Retina (tissue), 1 donor: Measurements from ENCODE around the gene LRTM2.

Source experiments
- DNase-seq: peaks from one replicate; pipeline ENCODE4 v3.0.0-alpha.2; 2016

LRTM2 gene

DNA sequence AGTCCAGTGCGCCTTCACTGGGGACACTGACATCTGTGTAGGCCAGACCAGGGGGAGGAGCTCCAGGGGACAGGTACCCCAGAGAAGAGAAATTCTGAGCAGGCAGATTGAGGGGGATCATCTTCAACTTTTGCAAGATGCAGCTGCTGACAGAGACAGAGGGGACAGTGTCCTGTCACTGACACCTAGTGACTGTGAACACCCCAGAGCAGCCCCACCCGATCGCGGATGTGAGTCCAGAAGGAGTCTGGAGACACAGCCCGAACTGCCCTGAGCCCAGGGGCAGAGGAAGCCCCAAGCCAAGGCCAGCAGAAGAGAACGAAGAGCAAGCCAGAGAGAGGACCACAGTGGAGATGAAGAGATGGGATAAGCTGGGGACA lies 21.7 kb upstream of the LRTM2 start:
- DNase-seq, result no peak

DNA sequence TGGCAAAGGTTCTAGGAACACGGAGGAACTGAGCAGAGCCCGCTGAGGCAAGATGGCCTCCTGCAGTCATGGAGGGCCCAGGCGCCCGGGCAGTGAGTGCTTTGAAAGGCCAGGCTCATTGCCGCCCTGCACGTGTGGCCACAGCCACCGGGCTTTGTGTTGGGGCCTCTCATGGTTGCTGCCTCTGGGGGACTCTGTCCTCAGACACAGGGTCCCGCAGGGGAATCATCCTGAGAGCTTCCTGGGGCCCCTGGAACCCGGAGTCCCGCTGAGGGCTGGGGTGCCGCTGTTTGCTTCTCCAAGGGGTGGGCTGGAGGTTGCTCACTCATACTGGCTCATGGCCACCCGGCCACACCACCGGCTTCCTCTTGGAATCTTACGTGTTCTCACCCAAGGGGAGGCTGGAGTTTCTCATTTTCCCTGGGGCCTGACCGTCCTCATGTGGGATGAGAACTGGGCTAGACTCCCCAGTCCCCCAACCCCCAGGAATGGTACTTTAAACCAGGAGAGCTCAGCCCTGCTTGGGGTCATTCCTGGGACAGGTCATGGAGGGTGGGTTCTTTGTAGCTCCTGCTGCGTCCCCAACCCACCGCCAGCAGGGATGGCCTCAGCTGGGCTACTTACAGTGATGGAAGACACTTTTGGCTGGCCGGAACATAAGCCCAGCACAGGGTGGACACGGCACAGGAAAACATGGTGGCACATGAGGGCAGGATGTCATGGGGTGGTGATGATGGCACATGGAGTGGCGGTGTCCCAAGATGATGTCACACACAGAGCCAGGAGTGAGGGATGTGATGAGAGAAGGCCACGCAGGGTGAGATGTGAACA lies 21.1 kb upstream of the LRTM2 start:
- DNase-seq, result no peak

DNA sequence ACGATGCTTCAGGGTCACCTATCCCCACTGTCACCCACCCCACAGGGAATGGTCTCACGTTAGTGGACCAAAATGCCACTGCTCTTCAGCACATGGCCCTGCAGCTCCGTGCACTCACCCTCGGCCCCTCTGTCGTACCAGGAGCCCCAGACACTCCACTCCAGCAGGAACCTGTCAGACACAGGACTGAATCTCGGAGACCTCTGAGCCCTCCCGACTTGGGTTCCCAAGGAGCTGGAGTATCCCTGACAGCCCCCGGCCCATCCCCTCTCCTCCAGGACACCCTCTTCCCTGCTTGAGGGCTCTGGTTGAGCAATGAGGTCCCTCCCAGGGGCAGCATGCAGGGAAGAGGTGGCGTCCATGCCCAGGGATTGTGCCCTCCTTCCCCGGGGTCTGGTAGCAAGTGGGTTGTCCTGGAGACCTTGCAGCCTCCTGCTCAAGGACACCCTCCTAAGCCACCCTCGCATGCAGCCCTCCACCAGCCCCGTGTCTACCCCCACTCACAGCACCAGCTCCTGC lies 20.4 kb upstream of the LRTM2 start:
- DNase-seq, result no peak

DNA sequence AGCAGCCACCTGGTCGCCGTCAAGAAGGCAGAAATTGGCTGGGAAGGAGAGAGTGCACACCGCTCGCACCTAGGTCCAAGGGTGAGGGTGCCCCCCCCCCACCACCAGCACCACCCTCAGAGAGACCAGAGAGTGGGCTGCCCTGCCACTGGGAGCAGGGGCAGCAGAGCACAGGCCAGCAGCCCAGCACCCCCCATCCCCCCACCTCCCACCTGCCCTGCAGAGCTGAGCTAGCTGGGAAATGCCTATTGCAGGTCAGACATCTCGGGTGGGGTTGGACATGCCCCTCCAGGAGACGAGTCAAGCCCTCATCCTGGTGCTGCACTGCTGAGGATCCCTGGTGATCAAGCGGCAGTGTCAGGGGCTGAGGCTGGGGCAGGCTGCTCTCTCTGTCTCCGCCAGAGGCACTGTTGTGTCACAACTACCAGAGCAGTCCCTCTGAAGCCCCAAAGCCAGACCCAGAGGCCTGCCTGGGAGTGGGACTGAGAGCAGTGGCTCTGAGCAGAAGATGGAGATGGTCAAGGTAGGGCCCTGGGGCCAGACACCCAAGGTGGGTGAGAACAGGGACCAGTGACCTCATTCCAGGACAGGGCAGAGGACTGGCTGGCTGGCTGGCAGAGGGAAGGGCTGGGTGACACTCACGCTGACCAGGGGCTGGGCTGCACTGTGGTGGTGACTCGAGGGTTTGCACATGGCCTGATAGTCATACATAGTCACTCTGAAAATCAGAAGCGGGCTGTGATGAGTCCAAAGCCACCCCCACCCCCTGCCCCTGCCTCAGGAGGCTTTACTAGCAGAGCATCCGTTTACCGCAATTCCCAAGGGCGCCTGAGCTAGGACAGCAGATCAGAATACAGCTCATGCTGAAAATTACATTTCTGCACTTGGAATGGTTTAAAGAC lies 19.7 kb upstream of the LRTM2 start:
- DNase-seq, result peak; percentile 77

DNA sequence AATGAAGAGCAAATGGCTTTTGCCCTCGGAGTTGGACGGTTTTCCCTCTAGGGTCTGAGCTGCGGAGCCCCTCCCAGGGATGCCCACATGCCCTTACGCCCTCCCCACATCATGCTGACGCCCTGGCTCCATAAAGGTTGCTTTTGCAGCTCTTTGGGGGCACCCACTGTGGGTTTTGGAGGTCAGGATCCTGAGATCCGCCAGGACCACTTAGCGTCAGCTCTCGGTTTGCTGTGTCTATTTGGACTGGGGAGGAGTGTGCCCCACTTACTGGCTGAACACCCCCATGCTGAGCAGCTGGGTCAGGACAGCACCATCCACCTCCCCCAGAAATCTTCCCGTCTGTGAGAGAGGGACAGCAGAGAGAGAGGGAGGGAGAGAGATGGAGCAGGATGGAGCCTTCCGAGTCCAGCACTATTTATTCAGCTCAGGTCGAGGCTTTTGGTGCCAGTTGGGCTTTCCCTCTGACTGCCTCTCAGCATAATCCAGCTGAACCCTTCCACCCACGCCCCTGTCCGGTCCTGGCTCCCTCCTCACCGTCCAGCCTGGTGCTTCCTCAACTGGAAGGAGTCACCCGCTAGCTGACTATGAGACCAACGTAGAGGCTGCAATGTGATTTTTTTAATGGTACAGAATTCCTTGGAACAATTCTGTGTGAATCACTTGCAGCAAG lies 18.9 kb upstream of the LRTM2 start:
- DNase-seq, result no peak

DNA sequence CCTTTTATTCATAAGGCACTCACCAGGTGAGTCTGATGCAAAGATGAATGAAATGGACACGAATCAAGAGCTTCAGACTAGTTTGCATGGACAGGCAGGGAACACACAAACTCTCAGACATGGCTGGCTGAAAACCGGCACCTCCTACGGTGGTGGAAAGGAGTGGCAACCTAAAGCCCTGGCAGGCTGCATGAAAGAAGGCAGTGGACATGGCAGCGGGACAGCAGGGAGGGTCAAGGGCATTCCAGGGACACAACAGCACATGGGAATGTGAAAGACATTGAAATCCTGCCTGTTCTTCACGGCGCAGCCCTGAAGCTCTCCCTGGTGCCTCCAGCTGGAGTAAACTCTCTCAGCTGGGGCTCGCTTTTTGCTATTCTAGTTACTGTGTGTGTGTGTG lies 16.6 kb upstream of the LRTM2 start:
- no peak for DNase-seq

DNA sequence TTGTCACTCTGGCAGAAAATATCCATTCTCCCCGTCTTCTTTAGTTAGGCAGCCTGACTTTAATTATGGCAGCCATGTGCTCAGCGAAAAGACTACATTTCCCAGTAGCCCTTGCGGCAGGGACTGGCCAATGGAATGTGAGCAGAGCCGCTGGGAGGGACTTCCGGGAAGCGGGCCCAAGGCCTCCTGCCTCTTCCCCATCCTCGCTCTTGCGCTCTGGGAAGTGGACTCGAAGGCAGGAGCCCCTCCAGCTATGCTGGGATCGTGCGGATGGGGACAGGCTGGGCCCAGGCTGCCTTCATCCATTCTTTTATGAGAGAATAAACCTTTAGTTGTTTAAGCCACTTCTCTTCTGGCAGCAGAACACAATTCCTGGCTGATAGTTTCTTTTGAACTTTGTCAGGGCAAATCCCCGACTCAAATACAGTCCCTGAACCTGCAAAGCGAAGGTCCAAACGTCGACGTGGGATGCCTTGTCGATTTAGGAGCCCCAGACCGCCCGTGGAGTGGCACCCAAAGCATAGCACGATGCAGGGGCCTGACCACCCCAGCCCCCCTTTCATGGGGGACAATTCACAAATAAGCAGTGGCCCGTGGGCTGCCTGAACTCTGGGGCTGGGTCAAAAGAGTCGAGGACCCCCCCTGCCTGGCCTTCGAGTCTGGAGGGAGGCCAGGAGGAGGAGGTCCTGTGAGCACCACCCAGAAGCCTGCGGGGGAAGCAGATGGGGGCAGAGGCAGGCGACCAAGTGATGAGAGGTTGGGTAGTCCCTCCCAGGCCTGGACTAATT lies 15.6 kb upstream of the LRTM2 start:
- DNase-seq, result peak; percentile 84

DNA sequence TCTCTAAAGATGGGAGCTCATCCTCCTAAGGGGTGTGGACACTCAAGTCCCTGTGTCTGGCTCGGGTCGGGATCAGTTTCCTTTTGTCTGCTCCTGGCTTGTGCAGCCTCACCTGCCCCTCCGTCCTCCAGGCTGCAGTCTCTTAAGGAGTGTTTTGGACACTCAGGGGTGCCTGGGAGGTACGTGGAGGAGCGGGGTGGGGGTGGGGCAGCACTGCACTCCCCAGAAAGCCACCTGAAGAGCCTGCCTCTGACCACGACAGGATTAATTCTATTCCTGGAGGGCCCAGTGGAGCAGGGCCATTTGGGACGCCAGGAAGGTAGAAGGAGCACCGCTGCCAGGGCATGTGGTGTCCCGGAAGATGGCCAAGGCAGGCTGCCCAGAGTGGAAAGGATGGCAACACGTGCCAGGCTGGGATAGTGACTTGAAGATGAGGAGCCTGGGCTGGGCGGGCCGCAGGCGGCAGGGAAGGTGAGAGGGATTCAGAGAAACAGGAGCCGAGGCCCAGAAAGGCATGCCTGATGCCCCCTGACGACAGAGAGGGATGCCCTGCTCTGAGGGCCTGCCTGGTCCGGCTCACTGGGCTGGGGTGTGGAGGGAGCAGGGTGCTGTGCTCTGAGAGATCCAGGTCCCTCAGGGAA lies 14.8 kb upstream of the LRTM2 start:
- DNase-seq, result no peak

DNA sequence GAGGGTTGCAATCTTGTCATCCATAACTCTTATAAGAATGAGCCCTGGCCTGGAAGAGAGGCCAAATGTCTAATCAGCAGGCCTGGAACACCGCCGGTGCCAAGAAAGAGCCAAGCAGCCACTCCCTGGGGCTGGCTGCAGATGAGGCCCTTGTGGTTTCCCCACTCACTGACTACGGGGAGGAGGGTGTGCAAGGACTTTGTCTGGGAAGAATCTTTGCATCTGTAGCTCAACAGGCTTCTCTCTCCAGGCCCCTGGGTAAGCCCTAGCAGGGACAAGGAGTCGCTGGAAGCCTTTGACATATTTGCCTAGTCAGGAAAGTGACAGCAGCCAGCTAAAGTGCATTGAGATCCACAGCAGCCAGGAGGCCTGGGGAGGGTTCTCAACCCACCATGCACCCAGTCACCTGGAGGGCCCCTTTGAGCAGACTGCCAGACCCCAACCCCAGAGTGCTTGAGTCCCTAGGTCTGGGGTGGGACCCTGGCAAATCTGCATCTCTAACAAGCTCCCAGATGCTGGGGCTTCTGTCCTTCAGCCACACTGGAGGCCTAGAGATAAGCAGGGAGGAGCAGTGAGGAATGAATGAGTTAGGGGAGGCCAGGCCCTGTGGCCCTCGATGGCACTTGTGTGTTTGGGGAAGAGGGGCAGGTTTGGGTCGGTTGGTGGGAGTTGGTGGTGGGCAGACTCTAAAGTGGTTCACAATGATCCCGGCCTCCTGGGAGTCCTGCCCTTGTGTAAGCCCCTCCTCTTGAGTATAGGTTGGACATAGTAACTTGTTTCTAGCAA lies 13.9 kb upstream of the LRTM2 start:
- DNase-seq, result no peak

DNA sequence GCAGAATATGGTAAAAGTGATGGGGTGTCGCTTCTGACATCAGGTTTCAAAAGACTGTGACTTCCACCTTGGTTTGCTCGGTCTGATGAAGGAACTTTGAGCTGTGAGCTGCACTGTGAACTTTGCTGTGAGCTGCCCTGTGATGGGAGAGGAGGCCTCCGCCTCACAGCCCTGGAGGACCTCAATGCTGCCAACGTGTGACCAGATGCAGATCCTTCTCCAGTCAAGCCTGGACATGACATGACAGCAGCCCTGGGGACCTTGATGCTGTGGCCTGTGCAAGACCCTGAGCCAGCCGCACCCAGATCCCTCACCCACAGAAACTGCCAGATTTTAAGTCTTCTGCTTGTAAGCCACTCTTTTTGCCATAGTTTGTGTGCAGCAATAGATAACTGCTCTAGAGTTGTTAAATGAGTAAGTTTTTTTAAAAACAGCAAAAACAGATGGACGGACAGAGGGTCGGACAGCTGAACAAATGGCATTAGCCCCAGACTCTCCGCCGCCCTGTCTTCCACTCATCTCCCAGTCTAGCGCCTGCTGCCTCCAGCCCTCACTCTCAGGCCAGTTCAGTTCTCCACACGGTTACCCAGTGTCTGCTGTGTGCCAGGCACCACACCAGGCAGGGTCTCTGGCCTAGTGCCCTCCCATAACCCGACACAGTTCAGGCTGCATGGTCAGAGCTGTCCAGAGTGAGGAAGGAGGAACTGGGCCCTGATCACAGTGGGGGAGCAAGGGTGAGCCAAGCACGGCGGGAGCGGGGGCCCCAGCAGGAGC lies 13.1 kb upstream of the LRTM2 start:
- no peak for DNase-seq

DNA sequence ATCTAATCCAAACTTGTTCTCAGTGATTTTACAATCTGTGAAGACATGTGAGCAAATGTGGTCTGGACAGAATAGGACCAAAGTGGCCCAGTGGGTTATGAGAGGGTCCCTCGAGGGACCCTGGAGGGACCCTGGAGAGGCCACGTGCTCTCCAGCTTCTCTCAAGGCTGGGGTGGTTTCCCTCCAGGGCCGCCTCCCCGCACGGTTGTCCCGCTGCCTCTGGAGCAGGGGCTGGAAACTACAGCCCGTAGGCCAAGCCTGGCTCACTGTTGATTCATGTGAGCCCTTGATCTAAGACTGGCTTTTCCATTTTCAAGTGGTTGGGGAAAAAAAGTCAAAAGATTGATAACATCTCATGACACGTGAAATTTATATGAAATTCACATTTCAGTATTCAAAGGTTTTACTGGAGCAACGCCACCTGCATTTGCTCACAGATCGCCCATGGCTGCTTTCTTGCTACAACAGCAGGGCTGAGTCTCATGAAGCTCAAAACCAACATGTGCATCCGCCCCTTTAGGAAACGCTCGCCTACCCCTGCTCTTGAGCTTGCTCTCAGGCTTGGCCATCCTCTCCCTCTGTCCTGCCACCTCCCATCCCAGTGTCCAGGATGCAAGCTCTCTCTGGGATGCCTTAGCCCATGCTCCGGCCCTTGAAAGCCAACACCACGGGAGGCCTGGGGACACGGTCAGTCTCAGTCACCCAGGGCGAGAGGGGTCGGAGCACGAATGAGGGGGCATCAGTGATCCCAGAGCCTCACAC lies 12.1 kb upstream of the LRTM2 start:
- DNase-seq, result no peak

DNA sequence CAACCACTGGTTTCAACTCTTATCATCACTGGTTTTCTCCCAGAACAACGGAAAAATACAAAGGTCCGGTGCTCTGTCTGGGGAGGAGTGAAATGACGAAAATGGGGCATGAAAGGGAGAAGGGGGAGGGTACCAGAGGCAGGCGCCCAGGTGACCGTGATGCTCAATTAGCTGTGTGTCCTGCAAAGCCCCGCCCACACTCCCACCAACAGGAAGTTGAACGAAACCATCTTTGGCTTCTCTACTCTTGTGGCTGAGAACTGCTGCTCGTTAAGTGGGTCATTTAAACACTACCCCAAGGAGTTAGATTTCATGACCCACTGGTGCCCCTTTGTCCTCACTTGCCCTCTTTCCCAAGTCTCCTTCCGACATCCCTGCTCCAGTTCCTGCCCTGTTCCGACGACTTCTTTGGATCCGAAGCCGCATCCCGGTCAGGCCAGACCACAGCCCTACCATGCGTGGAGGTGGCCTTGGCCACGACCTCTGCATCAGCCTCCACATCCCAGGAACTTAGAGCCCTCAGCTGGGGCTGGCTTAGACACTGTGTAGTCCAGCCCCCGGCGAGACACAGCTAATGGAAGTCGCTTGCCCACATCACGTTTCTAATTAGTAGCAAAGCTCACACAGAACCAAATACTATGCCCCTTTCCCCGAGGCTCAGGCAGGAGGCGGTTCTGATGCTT lies 11.4 kb upstream of the LRTM2 start:
- no peak for DNase-seq

DNA sequence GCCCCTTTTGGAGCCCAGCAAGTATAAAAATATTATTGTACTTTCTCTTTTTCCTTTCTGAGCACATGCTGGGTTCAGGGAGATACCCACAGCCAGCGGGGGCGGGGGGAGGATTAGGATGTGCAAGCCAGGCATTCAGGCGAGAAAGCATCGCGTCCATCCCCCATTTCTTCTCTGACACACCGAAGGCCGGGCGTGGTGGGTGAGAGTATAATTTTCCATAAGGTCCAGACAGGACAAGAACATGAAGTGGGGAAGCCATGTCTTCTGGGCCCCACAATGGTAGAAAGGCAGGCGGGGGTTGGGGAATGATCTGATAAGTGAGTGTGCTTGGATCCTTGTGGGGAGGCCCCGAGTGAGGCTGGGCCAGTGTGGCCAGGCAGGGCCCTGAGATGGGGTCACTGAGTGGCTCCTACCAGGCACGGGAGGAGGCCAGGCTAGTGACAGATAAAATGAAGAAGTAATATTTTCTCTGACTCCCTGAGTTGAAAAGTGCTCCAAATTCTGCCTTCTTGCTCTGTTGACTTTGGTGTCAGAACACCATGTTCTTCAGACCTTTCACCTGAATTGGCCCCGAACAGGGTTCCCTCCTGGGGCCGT lies 10.7 kb upstream of the LRTM2 start:
- DNase-seq, result no peak

DNA sequence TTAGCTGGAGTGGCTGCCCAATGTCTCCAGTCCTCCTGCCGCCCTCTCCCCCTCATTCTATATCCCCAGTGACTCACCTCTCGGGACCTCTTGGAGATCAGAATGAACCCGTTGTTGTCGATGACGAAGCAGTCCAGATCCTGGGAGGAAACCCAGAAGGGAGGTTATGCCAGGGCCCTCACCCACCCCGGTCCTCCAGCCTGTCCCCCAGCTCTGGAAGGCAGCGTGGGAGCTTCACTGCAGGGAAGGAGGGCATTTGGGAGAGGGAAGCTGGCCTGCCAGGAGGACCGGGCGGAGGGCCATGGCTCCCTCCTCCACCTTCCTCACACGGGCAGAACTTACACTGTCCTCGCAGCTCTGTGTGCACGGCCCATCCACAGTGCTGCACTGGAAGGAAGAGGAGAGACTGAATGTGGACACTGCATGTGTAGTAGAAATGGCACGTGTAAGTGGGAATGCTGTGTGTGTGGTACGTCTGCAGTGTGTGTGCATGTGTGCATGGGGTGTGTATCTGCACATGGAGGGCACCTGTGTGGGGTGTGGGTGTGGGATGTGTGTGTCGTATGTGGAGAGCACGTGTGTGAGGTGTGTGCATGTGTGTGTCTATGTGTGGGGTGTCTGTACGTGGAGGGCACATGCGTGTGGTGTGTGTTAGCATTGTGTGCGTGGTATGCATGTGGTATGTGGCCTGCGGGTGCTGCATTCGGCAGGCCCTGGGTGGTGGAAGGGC lies 10.0 kb upstream of the LRTM2 start:
- no peak for DNase-seq

DNA sequence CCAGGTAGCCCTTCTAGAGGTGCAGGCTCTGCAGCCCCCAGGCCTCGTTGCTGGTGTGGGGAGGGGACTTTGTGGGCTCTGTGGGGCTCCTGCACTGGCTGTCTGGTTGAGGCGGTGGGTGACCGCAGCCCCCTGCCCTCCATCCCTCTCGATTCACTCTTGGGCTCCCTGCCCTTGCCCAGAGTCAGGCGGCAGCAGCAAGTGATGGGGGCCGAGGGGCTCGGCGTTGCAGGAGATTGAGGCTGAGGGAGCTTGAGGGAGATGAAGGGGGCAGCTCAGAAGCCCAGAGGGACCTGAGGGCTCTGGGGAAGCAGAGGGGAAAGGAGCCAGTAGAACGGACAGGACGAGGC lies 9.5 kb upstream of the LRTM2 start:
- DNase-seq, result no peak

DNA sequence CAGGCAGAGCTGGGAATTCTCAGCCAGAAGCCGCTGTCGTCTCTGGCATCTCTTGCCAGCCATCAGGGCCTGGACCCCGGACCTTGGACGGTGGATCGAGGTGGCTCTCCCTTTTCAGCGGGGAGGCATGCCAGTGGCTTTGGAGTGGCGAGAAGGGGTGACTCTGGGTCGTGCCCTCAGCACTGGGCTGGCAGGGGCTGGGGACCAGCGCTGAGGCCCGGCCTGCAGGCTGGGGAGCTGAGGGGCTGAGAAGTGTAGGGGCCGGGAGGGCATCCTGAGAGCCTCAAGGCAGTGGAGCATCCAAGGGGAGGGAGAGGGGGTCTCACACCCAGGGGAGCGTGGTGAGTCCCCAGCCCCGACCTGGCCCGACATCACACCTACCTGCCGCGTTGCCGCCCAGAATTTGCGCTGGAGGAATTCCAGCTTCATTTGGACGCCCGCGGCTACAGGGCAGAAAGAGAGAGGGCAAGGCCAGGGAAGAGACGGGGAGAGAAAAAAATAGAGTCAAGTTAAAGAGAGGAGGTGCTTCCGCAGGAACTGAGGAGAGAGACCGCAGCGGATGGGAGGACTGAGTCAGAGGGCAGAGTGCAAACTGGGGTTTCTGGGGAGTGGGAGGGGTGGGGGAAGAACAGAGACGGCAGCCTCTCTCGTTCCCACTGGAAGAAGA lies 9.0 kb upstream of the LRTM2 start:
- no peak for DNase-seq

DNA sequence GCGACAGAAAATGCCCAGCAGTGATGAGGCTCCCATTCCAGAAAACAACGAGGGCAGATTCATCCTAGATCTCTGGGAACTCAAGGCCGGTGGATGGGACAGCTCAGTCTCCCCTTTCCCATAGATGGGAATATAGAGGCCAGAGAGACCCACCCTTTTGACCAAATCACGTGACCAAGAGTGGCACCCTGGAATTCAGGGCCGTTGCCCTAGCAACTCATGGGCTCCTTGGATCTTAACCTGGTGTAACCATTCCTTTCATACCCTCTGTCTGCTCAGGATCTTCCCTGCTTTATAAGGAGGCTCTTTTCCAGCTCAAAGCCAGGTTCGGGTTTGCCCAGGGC lies 8.4 kb upstream of the LRTM2 start:
- DNase-seq, result no peak
